NK-92 (cell line): Measurements from ENCODE around the gene ATP6V0A1.
"Not testable (repeated sequence)": the region's sequence is repeated elsewhere in the genome, so short reads cannot be mapped to it uniquely, and the experiment has no call there.

ENCODE experiments used
- DNase-seq: peaks from one replicate; lab custom pipeline; 2025; ENCODE audit not compliant: unreplicated experiment; lab: John Stamatoyannopoulos, UW

Gene ATP6V0A1

GRCh38 chr17:42537826-42538451 lies 79.3 kb downstream of the ATP6V0A1 start:
- DNase-seq = no peak

GRCh38 chr17:42538482-42538881 lies 79.8 kb downstream of the ATP6V0A1 start:
- no peak for DNase-seq

GRCh38 chr17:42540558-42540957 lies 81.9 kb downstream of the ATP6V0A1 start:
- DNase-seq = not testable (repeated sequence)

- DNase-seq = no peak
These were observed 82.6 kb downstream of the ATP6V0A1 start for GRCh38 chr17:42541041-42541833.

- DNase-seq = no peak
These were observed 84.8 kb downstream of the ATP6V0A1 start for GRCh38 chr17:42543190-42544079.

- no peak for DNase-seq
These were observed 86.2 kb downstream of the ATP6V0A1 start for GRCh38 chr17:42544874-42545283.

- DNase-seq = not testable (repeated sequence)
These were observed 87.3 kb downstream of the ATP6V0A1 start for GRCh38 chr17:42545755-42546505.

- no peak for DNase-seq
These were observed 88.4 kb downstream of the ATP6V0A1 start for GRCh38 chr17:42547001-42547461.

- no peak for DNase-seq
These were observed 89.0 kb downstream of the ATP6V0A1 start for GRCh38 chr17:42547698-42548069.

GRCh38 chr17:42548070-42548837 lies 89.6 kb downstream of the ATP6V0A1 start:
- DNase-seq = no peak

- no peak for DNase-seq
These were observed 90.5 kb downstream of the ATP6V0A1 start for GRCh38 chr17:42548993-42549755.

- not testable (repeated sequence) for DNase-seq
These were observed 94.1 kb downstream of the ATP6V0A1 start, which contains the start of gene HSD17B1 for GRCh38 chr17:42552736-42553135. HSD17B1 (plus strand) TSS chr17:42552923; CDS start chr17:42552934, 11 bp downstream.

- DNase-seq = no peak
These were observed 94.6 kb downstream of the ATP6V0A1 start for GRCh38 chr17:42553161-42553818.

GRCh38 chr17:42553866-42554249 lies 95.2 kb downstream of the ATP6V0A1 start:
- no peak for DNase-seq

- no peak for DNase-seq
These were observed 95.8 kb downstream of the ATP6V0A1 start for GRCh38 chr17:42554250-42555121.

- DNase-seq = no peak
These were observed 96.5 kb downstream of the ATP6V0A1 start for GRCh38 chr17:42555122-42555622.

- not testable (repeated sequence) for DNase-seq
These were observed 97.4 kb downstream of the ATP6V0A1 start for GRCh38 chr17:42555961-42556617.
